Stimulated activated CD8-positive, alpha-beta memory T cell treated with anti-CD3 and anti-CD28 coated beads, Interleukin-4, amount 100 ng/mL, for 48 hours (primary cell): Measurements from ENCODE around the gene ZNF282.
A peak's percentile ranks its signal among the peaks of the same experiment; 100 is the strongest.
"Not testable (repeated sequence)": the region's sequence is repeated elsewhere in the genome, so short reads cannot be mapped to it uniquely, and the experiment has no call there.

Source experiments
- DNase-seq: peaks from one replicate; pipeline ENCODE4 v3.0.0-alpha.2; 2020

The ZNF282 gene

GRCh38 chr7:149261316-149261828 lies 66.0 kb downstream of the ZNF282 start:
- peak; percentile 65 for DNase-seq

GRCh38 chr7:149261829-149262617 lies 66.7 kb downstream of the ZNF282 start, which contains the start of gene ZNF783:
TSS of gene ZNF783 (plus strand) at chr7:149262196. CDS start at chr7:149262334, 138 bp downstream.
- peak; percentile 88 for DNase-seq

- DNase-seq = peak; percentile 17
These were observed 71.1 kb downstream of the ZNF282 start for GRCh38 chr7:149266451-149266850.

- DNase-seq = peak; percentile 12
These were observed 72.4 kb downstream of the ZNF282 start for GRCh38 chr7:149267733-149268132.

- not testable (repeated sequence) for DNase-seq
These were observed 79.1 kb downstream of the ZNF282 start for GRCh38 chr7:149274424-149274823.
